Cardiac muscle cell (in vitro differentiated cells and primary cell): ENCODE results near the gene TOR1A. TPM values are rescaled to one million over a fixed set of nuclear protein-coding genes. Genes with fewer than 3 reads are reported as not detected.

Source experiments
- DNase-seq, 2 donors: peaks; one replicate each; pipeline versions ENCODE4 v3.0.0 to v3.0.0-alpha.2; 2010 to 2017; ENCODE audit warnings: low read depth in 1 of 2, low spot score in 1 of 2
- H3K27ac ChIP-seq: fragments of 200-600 bp; sonication (generic); 2 replicates; pipeline ENCODE4 v1.5.1; 2016
- H3K27me3 ChIP-seq: fragments of 200-600 bp; sonication (generic); 2 replicates; pipeline ENCODE4 v1.6.0; 2016; ENCODE audit warnings: control low read depth
- H3K36me3 ChIP-seq: fragments of 200-600 bp; sonication (generic); 2 replicates; pipeline ENCODE4 v1.5.1; 2016; ENCODE audit warnings: control low read depth
- H3K4me1 ChIP-seq: fragments of 200-600 bp; sonication (generic); 2 replicates; pipeline ENCODE4 v1.8.1; 2017; ENCODE audit warnings: low read depth, mild to moderate bottlenecking, mixed run types
- H3K4me3 ChIP-seq: fragments of 200-600 bp; sonication (generic); 2 replicates; pipeline ENCODE4 v1.5.1; 2016; ENCODE audit warnings: mild to moderate bottlenecking
- H3K9me3 ChIP-seq: fragments of 200-600 bp; sonication (generic); 2 replicates; pipeline ENCODE4 v1.5.1; 2017; ENCODE audit warnings: low read depth, mild to moderate bottlenecking, control low read depth
- CTCF ChIP-seq: IDR thresholded peaks from 2 replicates; pipeline ENCODE4 v1.5.1; 2012; ENCODE audit warnings: low read depth, mild to moderate bottlenecking, low read length
- polyA plus RNA-seq: library from polyadenylated mRNA; unstranded; fragments of >200 nt; fragmentation: Nextera tagmentation; extraction: Ambion mirVana; gene quantifications from 2 replicates; pipeline ENCODE4 v1.2.1, GENCODE V29; 2016
- total RNA-seq: library from RNA; depleted of rRNA; stranded (reverse); fragments of >200 nt; gene quantifications from 2 replicates; pipeline ENCODE4 v1.2.3, GENCODE V29; 2016

The TOR1A gene
- total and polyA plus RNA-seq, 2 experiments from 2014 or later, result 28.2 to 35.2 TPM

GRCh38 chr9:129773262-129774048 is 50.5 kb downstream of the TOR1A start:
- no peak overlapping the region for H3K4me3 ChIP-seq
- H3K27me3 ChIP-seq, result no peaks in the 10 kb centered on the region
- peak in 1 of 2 donors; percentile 83 for DNase-seq
- H3K27ac ChIP-seq, result no peak overlapping the region
- no peaks in the 10 kb centered on the region for H3K4me1 ChIP-seq
- TF ChIP-seq CTCF, result no peak
- no peaks in the 10 kb centered on the region for H3K9me3 ChIP-seq
- H3K36me3 ChIP-seq, result no peaks in the 10 kb centered on the region

GRCh38 chr9:129770741-129771140 is 53.2 kb downstream of the TOR1A start:
- no peaks in the 10 kb centered on the region for H3K9me3 ChIP-seq
- no peak overlapping the region for H3K4me3 ChIP-seq
- TF ChIP-seq CTCF, result no peak
- H3K27me3 ChIP-seq, result no peaks in the 10 kb centered on the region
- H3K4me1 ChIP-seq, result no peaks in the 10 kb centered on the region
- no peaks in the 10 kb centered on the region for H3K36me3 ChIP-seq
- H3K27ac ChIP-seq, result no peak overlapping the region
- no peak for DNase-seq

- Histone ChIP-seq H3K4me3 (no peak overlapping the region), H3K36me3 (no peaks in the 10 kb centered on the region), H3K27me3 (no peaks in the 10 kb centered on the region), H3K9me3 (no peaks in the 10 kb centered on the region), H3K27ac (no peak overlapping the region), H3K4me1 (no peaks in the 10 kb centered on the region)
- no peak for TF ChIP-seq CTCF
- no peak for DNase-seq
Measured at GRCh38 chr9:129769669-129770068, 54.3 kb downstream of the TOR1A start.

GRCh38 chr9:129768486-129768885 is 55.5 kb downstream of the TOR1A start:
- no peak for DNase-seq
- no peaks in the 10 kb centered on the region for H3K9me3 ChIP-seq
- H3K27ac ChIP-seq, result no peak overlapping the region
- H3K36me3 ChIP-seq, result no peaks in the 10 kb centered on the region
- H3K4me1 ChIP-seq, result no peaks in the 10 kb centered on the region
- no peak for TF ChIP-seq CTCF
- H3K4me3 ChIP-seq, result no peak overlapping the region
- no peaks in the 10 kb centered on the region for H3K27me3 ChIP-seq

- Histone ChIP-seq H3K4me1 (no peaks in the 10 kb centered on the region), H3K27me3 (no peaks in the 10 kb centered on the region), H3K36me3 (no peaks in the 10 kb centered on the region), H3K4me3 (no peak overlapping the region), H3K27ac (no peak overlapping the region), H3K9me3 (no peaks in the 10 kb centered on the region)
- TF ChIP-seq CTCF, result no peak
- no peak for DNase-seq
Measured at GRCh38 chr9:129765764-129766317, 58.1 kb downstream of the TOR1A start.
